HepG2 (cell line): ENCODE results near the gene ZMYND10. TPM values are rescaled to one million over a fixed set of nuclear protein-coding genes. Genes with fewer than 3 reads are reported as not detected.

ENCODE experiments used
- CBFB ChIP-seq: sonication (generic); formaldehyde crosslinking; IDR thresholded peaks from 2 replicates; pipeline ENCODE4 v1.4.0; 2020; ENCODE audit warnings: missing genetic modification reagents
- IRF9 ChIP-seq: sonication (generic); formaldehyde crosslinking; IDR thresholded peaks from 2 replicates; pipeline ENCODE4 v1.8.0; 2022; ENCODE audit warnings: missing genetic modification reagents, mild to moderate bottlenecking, borderline replicate concordance
- JDP2 ChIP-seq: sonication (generic); formaldehyde crosslinking; IDR thresholded peaks from 2 replicates; pipeline ENCODE4 v1.8.1; 2022; ENCODE audit warnings: missing genetic modification reagents, borderline replicate concordance
- KDM5B ChIP-seq: sonication (generic); formaldehyde crosslinking; IDR thresholded peaks from 2 replicates; pipeline ENCODE4 v1.4.0; 2020; ENCODE audit warnings: missing genetic modification reagents, mild to moderate bottlenecking, borderline replicate concordance
- MTF2 ChIP-seq: sonication (generic); formaldehyde crosslinking; IDR thresholded peaks from 2 replicates; pipeline ENCODE4 v1.5.0; 2020; ENCODE audit warnings: missing genetic modification reagents, borderline replicate concordance
- POGK ChIP-seq: sonication (generic); formaldehyde crosslinking; conservative IDR thresholded peaks from 2 replicates; pipeline ENCODE4 v1.8.0; 2022; ENCODE audit warnings: mild to moderate bottlenecking, moderate library complexity, missing genetic modification reagents
- POLR2A ChIP-seq, 2 experiments: IDR thresholded peaks; 2 replicates each; pipeline ENCODE4 v1.6.1; 2011; ENCODE audit warnings: low read depth in 2 of 2, low read length in 2 of 2, mild to moderate bottlenecking in 1 of 2, moderate library complexity in 1 of 2; ENCODE audit not compliant: insufficient read depth in 1 of 2
- PRDM10 ChIP-seq: sonication (generic); formaldehyde crosslinking; IDR thresholded peaks from 2 replicates; pipeline ENCODE4 v1.4.0; 2020; ENCODE audit warnings: low read depth, missing genetic modification reagents
- SIX4 ChIP-seq: sonication (generic); formaldehyde crosslinking; IDR thresholded peaks from 2 replicates; pipeline ENCODE4 v1.4.0; 2020; ENCODE audit warnings: missing genetic modification reagents
- THAP9 ChIP-seq: sonication (generic); formaldehyde crosslinking; IDR thresholded peaks from 2 replicates; pipeline ENCODE4; 2020; ENCODE audit warnings: missing genetic modification reagents, mild to moderate bottlenecking, borderline replicate concordance
- THRA ChIP-seq: sonication (generic); formaldehyde crosslinking; IDR thresholded peaks from 2 replicates; pipeline ENCODE4 v1.4.0; 2020; ENCODE audit warnings: missing genetic modification reagents, borderline replicate concordance
- ZBTB42 ChIP-seq: sonication (generic); formaldehyde crosslinking; IDR thresholded peaks from 2 replicates; pipeline ENCODE4 v1.5.0; 2020; ENCODE audit warnings: mild to moderate bottlenecking, missing genetic modification reagents
- ZKSCAN1 ChIP-seq: fragments of 150-350 bp; IDR thresholded peaks from 2 replicates; pipeline ENCODE4 v1.6.1; 2014; ENCODE audit warnings: low read length
- ZNF317 ChIP-seq: sonication (generic); formaldehyde crosslinking; IDR thresholded peaks from 2 replicates; pipeline ENCODE4 v1.5.0; 2020; ENCODE audit warnings: mild to moderate bottlenecking, missing genetic modification reagents
- ZNF468 ChIP-seq: sonication (generic); formaldehyde crosslinking; IDR thresholded peaks from 2 replicates; pipeline ENCODE4 v1.8.0; 2022; ENCODE audit warnings: mild to moderate bottlenecking, moderate library complexity, missing genetic modification reagents
- ZNF766 ChIP-seq: sonication (generic); formaldehyde crosslinking; IDR thresholded peaks from 2 replicates; pipeline ENCODE4 v1.5.0; 2020; ENCODE audit warnings: missing genetic modification reagents, borderline replicate concordance
- ZNF788 ChIP-seq: sonication (generic); formaldehyde crosslinking; IDR thresholded peaks from 2 replicates; pipeline ENCODE4 v1.5.0; 2020; ENCODE audit warnings: mild to moderate bottlenecking, missing genetic modification reagents, borderline replicate concordance
- polyA plus RNA-seq, 8 experiments: library from polyadenylated mRNA; depleted of rRNA in 3 of 8; stranded (reverse) in 7 of 8; unstranded in 1 of 8; fragments of >200 nt; fragmentation: Illumina TruSeq in 4 of 8; extraction: Trizol in 4 of 8; gene quantifications; 2 replicates each; pipeline versions ENCODE4 v1.2.1 to v1.2.3, GENCODE V29; 2011 to 2016; ENCODE audit warnings: low read depth in 4 of 8, missing spikeins in 1 of 8, mixed read lengths in 1 of 8; ENCODE audit not compliant: insufficient read depth in 1 of 8
- total RNA-seq, 5 experiments: library from RNA; depleted of rRNA; stranded (reverse); fragments of >200 nt; fragmentation: Illumina TruSeq; extraction: Trizol; gene quantifications; 2 replicates each; pipeline ENCODE4 v1.2.3, GENCODE V29; 2016; ENCODE audit warnings: low read depth in 1 of 5

ZMYND10 gene
- total and polyA plus RNA-seq, 2 of the 13 experiments (the other 11 are each of a cell fraction or from before 2014, with no cell fraction given) = 0.60 to 0.74 TPM

GRCh38 chr3:50303013-50303815 lies 42.3 kb downstream of the ZMYND10 start, which contains the start of gene HYAL1 (continued):
- peak; percentile 83 for TF ChIP-seq THAP9 (CRISPR knock-in tag)
- TF ChIP-seq POGK (CRISPR knock-in tag) = peak; percentile 50; the same call in 1 of the 2 replicates
- TF ChIP-seq KDM5B (CRISPR knock-in tag) = peak; percentile 62; the same call in 1 of the 2 replicates
- peak; percentile 23; the same call in 1 of the 2 replicates for TF ChIP-seq CBFB (CRISPR knock-in tag)
- peak; percentile 81; the same call in 1 of the 2 replicates for TF ChIP-seq ZBTB42 (CRISPR knock-in tag)
- TF ChIP-seq MTF2 = no peak; the same call in 1 of the 2 replicates
- no peak for TF ChIP-seq ZNF766 (CRISPR knock-in tag)
- TF ChIP-seq ZNF317 (CRISPR knock-in tag) = peak; percentile 66; the same call in 1 of the 2 replicates
- TF ChIP-seq POLR2A (IDR thresholded peaks at IDR 0.05; ENCODE audit: insufficient read depth in 1 of 2, low read depth in 2 of 2, low read length in 2 of 2) = peak in 1 of 2 experiments; percentile 98; a peak in 2 of 4 replicates
- no peak for TF ChIP-seq JDP2 (CRISPR knock-in tag)
- TF ChIP-seq ZNF468 (CRISPR knock-in tag) = no peak
- TF ChIP-seq ZKSCAN1 = 0 out of 2 replicates have a peak, but pooled peaks have one; percentile 27
- TF ChIP-seq PRDM10 (CRISPR knock-in tag) = peak; percentile 82; the same call in 1 of the 2 replicates
- TF ChIP-seq IRF9 (CRISPR knock-in tag) = 0 out of 2 replicates have a peak, but pooled peaks have one; percentile 26
- TF ChIP-seq SIX4 (CRISPR knock-in tag) = no peak
- TF ChIP-seq ZNF788 = peak; percentile 80; the same call in 1 of the 2 replicates
- TF ChIP-seq THRA = peak; percentile 54; the same call in 1 of the 2 replicates
